Hematopoietic multipotent progenitor cell treated with erythropoietin and hydrocortisone succinate and interleukin-3 and kit ligand, for 15 days (in vitro differentiated cells): ENCODE measurements around the gene TPSG1.
"Not testable (repeated sequence)": the region's sequence is repeated elsewhere in the genome, so short reads cannot be mapped to it uniquely, and the experiment has no call there.

Source experiments
- DNase-seq: peaks from one replicate; pipeline ENCODE4 v3.0.0-alpha.2; 2015; ENCODE audit warnings: low spot score

The TPSG1 gene

DNA sequence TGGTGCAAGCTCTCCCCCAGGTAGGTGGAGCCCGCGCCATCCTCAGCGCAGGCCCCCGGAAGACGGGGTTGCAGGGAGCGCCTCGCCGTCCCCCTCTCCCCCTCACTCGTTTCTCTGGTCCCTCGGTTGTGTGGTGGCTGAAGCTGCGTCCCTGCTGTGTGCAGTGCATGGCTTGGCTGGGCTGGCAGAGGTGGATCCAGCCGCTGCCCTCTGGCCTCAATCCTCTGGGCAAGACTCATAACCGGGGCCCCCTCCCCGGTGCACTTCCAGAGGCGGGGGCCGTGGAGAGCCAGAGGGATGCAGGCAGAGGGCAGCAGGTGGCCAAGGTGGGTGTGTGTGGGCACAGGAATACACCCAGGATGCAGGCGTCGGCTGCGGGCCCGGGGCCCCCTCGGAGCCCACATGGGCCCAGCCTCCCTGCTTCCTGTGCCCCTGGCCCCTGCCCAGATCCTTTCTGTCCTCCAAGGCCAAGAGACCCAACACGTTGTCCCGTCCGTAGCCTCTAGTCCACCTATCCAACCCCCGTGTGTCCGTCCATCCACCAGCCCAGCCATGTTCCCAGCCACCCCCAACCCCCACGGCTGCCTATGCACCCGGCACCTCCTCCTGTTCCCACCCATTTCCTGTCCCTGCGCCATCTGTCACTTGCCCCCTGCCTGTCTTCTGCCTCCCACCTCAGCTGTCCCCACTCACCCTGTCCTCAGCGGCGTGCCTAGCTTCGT is 9.3 kb downstream of the TPSG1 start:
- DNase-seq = no peak

DNA sequence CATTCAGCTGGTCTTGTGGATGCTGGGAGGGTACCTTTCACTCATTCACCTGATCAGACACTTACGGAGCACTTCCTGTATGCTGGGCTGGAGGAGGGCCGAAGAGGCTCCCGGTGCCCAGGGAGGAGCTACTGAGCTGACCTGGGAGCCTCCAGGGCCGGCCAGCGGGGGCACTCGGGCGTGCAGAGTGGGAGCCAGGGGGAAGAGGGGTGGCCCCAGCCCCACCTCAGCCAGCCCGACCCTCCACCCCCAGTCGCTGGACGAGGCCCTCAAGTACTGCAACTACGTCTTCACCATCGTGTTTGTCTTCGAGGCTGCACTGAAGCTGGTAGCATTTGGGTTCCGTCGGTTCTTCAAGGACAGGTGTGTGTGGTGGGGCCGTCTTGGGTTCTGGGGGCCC is 10.3 kb downstream of the TPSG1 start:
- DNase-seq = no peak

DNA sequence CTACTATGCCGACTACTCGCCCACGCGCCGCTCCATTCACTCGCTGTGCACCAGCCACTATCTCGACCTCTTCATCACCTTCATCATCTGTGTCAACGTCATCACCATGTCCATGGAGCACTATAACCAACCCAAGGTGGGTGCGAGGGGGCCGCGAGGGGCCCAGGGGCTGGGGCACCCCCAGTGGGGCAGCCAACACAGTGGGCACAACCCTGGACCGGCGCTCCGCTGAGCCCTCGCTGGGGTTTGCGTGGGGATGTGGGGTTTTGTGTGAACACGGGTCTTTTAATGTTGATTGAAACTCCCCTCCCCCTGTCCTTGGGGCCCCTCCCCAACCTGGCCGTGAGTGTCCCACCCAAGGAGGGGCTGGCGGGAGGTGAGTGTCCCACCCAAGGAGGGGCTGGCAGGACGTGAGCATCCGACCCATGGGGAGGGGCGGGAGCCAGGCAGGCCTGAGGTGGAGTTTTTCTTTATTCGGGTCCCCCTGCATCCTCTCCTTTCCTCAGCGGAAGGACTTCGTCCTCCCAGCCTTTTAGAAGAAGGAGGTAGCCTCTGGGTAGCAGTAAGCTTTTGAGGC is 11.2 kb downstream of the TPSG1 start:
- no peak for DNase-seq

DNA sequence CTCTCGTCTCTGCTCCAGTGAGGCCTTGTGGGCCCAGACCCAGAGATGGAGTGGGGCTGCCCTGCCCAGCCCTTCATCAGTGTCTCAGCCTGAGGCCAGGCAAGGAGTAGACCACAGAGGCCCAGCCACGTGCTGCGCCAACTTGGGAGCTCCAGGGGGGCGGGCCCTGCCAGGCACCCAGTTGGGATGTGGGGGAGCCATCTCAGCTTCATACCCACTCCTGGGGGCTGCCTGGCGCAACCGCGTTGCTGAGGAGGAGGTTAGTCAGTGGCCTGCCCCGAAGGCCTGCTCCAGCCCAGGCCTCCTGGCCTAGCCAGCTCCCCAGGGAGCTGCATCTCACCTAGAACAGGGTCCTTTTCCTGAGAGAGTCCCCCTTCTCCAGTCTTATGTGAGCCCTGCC is 11.8 kb downstream of the TPSG1 start:
- DNase-seq = no peak

DNA sequence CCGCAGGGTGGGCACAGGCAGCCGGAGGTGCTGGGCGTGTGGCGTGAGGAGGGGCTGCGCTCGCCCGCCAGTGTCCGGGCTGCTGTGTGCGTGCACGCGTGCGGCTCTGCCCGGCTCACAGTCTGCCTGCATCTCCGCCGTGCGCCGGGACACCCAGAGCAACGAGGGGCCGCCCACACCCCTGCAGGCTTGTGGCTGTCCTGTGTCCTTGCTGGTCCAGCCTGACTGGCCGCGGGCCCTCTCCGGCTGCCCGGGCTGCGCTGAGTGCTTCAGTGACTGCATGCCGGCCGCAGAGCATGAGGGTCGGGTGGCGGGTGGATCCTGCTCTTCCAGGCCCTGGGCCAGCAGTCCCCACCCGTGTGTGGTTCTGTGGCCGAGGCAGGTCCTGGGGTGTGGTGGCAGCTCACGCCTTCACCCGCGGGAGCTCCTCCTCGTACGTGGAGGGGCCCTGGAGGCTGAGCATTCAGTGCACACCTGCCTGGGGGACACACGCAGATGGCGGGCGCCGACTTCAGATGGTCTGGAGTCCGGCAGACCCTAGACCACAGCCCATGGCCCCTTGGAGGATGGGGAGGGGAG is 12.4 kb downstream of the TPSG1 start:
- DNase-seq = no peak

DNA sequence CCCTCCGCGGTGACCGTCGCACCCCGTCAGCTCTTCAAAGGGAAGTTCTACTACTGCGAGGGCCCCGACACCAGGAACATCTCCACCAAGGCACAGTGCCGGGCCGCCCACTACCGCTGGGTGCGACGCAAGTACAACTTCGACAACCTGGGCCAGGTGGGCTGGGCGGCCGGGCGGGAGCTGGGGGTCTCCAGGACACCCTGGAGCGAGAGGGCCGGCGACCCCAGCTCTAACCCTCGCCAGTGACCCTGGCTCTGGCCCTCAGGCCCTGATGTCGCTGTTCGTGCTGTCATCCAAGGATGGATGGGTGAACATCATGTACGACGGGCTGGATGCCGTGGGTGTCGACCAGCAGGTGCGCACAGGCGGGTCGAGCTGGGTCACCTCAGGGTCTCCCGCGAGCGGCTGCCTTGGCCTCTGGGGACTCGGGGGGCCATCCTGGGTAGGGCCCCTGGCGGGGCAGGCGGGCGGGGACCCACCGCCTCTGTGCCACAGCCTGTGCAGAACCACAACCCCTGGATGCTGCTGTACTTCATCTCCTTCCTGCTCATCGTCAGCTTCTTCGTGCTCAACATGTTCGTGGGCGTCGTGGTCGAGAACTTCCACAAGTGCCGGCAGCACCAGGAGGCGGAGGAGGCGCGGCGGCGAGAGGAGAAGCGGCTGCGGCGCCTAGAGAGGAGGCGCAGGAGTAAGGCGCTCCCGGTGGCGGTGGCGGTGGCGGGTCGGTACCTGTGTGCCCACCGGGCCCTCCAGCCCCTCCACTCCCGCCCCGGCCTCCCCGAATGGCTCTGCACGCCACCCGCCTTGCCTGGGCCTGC is 13.4 kb downstream of the TPSG1 start:
- no peak for DNase-seq

DNA sequence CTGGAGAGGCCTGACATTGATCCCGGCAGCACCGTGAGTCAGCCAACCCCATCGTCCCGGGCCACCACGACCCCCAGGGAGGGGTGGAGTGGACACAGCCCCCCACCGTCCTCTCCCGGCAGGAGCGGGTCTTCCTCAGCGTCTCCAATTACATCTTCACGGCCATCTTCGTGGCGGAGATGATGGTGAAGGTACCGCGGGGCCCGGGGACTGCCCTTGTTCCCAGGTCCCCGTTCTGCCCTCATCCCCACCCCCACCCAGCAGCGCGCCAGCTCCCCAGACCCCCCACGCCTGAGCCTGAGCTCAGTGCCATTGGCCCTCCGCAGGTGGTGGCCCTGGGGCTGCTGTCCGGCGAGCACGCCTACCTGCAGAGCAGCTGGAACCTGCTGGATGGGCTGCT is 14.6 kb downstream of the TPSG1 start:
- DNase-seq = no peak

DNA sequence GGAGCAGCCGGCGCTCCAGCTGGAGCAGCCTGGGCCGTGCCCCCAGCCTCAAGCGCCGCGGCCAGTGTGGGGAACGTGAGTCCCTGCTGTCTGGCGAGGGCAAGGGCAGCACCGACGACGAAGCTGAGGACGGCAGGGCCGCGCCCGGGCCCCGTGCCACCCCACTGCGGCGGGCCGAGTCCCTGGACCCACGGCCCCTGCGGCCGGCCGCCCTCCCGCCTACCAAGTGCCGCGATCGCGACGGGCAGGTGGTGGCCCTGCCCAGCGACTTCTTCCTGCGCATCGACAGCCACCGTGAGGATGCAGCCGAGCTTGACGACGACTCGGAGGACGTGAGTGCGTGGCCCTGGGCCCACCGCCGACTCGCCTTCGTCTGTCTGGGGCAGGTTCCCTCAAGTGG is 16.0 kb downstream of the TPSG1 start:
- DNase-seq = no peak

DNA sequence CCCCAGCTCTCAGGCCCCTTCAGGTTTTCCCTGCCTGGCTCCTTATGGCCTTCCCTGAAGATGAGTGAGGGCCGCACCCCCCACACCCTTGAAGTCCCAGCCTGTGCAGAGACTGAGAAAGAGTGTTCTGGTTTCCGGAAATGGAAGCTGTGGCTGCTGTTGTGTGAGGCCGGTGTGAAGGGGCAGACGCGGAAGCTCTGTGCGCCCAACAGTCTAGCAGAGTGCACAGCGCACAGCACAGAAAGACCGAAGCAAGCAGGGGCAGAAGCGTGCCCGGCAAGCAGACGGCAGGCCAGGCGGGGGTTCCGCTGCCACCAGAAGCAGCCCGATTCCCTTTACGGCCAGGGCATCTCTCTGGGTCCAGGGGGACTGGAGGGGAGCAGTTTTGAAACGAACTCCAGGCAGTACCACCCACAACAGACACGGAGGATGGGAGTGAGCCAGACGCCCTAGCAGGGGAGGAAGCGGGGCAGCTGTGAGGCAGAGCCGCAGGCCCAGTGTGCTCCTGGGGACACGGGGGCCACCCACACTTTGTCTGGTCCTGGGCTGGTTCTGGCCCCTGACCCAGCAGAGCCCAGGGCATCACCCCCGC is 16.7 kb downstream of the TPSG1 start:
- no peak for DNase-seq

DNA sequence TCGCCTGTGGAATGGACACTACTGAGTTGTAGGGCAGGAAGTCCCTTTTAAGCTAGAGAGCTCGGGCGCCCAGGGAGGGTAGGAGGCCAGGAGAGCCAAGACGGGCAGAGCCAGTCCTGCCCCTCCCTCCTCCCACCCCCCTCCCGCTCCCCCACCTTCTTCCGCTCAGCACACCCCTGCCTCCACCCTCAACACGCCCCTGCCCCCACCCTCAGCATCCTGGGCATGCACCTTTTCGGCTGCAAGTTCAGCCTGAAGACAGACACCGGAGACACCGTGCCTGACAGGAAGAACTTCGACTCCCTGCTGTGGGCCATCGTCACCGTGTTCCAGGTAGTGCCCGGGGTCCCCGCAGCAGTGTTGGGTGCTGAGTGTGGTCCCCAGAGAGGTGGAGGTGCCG is 18.3 kb downstream of the TPSG1 start:
- DNase-seq = no peak

DNA sequence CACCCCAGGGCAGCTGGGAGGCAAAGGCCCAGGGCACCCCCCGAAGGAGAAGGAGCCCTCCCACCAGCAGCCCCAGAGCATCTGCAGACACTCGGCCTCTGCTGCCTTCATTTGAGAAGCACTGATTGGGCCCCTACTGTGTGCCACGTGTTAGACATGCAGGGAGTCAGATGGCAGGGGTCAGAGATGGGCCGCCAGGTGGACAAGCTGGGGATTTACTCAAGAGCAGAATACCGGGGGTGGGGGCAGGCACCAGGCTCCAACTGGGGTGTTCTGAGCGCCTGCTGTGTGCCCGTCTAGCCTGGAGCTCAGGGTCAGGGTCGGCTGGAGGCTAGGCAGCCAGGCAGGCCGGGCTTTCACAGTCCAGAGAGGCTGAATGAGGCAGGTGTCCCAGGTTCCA is 18.7 kb downstream of the TPSG1 start:
- DNase-seq = no peak

DNA sequence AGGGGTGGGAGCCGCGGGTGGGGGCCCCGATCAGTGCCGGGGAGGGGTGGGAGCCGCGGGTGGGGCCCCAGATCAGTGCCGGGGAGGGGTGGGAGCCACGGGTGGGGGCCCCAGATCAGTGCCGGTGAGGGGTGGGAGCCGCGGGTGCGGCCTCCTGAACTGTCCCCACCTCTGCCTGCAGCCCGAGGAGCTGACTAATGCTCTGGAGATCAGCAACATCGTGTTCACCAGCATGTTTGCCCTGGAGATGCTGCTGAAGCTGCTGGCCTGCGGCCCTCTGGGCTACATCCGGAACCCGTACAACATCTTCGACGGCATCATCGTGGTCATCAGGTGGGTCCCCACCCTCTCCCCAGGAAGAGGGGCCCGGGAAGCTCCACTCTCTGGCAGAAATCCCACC is 20.1 kb downstream of the TPSG1 start:
- DNase-seq = no peak

DNA sequence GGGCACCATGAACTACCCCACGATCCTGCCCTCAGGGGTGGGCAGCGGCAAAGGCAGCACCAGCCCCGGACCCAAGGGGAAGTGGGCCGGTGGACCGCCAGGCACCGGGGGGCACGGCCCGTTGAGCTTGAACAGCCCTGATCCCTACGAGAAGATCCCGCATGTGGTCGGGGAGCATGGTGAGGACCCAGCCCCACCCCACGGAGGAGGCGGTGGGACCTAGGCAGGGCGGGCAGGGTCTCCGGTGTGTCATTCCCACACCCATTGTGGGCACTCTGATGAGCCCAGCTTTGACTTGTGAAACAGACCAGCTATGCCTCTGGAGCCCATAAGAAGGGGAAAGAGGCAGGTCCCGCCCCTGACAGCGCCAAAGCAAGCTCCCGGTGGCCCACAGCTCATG is 22.8 kb downstream of the TPSG1 start:
- no peak for DNase-seq

DNA sequence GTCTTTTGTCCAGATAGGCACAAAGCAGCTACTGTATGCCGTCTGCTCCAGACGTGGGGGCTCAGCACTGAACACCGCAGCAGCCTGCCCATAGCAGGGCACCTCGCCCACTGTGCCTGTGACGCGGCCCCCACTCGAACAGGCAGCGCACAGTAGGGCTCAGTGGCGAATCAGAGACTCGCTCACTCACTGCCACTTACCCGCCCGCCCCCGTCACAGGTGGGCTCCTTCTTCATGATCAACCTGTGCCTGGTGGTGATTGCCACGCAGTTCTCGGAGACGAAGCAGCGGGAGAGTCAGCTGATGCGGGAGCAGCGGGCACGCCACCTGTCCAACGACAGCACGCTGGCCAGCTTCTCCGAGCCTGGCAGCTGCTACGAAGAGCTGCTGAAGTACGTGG is 23.6 kb downstream of the TPSG1 start:
- no peak for DNase-seq

DNA sequence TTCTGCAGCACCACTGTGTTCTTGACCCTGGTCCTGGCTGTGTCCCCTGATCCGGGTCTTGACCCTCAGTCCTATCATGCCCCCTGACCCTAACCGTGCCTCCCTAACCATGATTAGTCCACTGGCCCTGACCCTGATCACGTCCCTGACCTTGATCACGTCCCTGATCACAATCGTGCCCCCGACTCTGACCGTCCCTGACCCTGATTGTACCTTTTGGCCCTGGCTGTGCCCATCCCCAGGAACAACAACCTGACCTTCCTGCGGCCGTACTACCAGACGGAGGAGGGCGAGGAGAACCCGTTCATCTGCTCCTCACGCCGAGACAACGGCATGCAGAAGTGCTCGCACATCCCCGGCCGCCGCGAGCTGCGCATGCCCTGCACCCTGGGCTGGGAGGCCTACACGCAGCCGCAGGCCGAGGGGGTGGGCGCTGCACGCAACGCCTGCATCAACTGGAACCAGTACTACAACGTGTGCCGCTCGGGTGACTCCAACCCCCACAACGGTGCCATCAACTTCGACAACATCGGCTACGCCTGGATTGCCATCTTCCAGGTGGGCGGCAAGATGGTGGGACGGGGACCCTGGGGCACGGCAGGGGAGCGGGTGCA is 24.9 kb downstream of the TPSG1 start:
- DNase-seq = no peak

DNA sequence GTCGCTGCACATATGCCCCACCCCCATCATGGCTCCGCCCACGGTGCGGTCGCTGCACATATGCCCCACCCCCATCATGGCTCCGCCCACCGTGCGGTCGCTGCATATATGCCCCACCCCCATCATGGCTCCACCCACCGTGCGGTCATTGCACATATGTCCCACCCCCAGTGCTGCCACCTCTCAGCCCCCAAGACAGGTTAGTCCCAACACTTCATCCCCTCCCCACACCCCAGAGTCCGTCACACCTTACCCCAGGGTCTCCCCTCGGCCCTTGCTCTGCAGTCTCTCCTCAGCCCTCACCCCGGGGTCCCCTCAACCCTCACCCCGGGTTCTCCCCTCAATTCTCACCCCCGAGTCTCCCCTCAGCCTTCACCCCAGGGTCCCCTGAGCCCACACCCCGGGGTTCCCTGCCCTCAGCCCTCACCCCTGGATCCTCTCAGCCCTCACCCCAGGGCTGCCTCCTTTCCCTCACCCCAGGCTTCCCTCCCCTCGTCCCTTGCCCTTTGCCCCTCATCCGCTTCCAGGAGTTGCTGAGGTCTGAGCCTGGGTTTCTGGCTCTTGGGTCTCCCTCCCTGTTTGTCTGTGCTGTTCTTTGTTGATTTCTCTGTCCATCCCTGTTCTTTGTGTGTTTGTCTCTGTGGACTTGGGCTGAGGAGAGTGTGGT is 25.6 kb downstream of the TPSG1 start:
- no peak for DNase-seq

DNA sequence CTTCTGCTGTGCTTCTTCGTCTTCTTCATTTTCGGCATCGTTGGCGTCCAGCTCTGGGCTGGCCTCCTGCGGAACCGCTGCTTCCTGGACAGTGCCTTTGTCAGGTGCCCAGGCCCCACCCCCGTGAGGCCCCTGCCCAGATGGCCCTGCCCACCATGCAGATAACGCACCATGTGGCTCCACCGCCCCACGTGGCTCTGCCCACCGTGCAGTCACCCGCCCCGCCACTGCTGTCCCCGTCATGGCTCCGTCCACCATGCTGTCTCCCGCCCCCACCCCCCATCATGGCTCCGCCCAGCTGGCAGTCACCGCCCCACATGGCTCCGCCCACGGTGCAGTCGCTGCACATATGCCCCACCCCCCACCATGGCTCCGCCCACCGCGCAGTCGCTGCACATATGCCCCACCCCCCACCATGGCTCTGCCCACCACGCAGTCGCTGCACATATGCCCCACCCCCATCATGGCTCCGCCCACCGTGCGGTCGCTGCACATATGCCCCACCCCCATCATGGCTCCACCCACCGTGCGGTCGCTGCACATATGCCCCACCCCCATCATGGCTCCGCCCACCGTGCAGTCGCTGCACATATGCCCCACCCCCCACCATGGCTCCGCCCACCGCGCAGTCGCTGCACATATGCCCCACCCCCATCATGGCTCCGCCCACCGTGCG is 26.3 kb downstream of the TPSG1 start:
- not testable (repeated sequence) for DNase-seq

DNA sequence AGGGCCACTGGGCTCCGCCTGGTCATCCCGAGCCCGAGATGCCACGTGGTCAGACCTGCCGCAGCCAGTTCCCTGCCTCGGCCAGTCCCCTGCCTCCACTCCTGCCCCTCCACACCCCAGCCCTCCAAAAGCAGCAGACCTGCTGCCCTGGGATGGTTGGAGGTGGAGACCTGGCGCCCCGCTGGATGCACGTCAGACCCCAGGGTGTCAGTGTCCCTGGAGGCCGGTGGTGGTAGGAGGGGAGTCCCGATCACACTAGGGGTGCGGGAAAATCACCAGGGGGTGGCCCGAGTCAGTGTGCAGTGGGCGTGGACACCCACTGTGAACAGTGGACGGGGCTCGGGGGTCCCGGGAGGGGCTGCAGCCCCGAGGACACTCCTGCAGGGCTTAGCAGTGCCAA is 26.9 kb downstream of the TPSG1 start:
- DNase-seq = no peak

DNA sequence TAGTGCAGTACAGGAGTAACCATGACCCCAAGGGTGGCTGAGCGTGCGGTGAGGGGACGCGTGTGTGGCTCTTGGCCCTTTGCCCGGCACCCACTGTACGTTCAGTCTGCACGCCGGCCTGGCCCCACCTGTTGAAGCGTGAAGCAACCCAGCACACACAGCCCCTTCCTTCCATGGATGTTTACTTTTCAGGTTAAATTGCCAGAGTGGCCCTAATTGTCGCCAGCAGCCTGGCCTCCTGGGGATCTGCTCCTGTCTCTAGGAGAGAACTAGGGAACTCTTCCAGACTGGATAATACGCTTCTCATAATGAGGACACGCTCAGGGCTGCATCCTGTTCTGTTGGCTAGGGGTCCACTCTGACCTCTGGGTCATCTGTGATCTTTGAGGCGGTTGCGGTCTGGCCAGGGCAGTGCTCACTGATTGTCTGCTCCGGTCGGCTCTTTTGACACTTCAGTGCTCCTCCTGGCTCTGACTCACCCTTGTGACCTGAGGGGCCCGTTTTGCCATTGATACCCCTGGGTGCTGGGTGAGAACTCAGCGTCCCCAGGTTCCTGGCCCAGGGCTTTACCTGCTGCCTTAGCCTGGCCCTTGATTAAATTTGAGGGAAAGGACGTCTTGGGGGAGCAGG is 27.7 kb downstream of the TPSG1 start:
- DNase-seq = no peak

DNA sequence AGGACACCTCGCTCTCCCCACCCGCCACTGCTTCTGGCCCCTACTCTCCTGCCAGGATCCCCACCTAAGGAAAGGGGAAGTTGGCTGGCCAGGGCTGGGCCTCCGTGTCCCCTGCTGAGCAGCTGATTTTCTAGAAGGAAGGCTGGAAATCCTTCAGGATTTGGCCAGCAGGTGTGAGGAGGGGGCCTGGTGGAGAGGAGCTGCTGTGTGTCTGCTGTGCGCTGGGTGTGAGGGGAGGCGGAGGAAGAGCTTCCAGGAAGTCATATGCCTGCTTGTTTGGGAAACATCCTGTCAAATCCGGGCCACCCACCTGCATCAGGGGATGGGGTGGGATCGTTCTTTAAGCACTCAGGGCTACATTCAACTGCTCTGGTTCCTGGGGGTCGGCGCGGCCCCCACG is 28.6 kb downstream of the TPSG1 start:
- no peak for DNase-seq

DNA sequence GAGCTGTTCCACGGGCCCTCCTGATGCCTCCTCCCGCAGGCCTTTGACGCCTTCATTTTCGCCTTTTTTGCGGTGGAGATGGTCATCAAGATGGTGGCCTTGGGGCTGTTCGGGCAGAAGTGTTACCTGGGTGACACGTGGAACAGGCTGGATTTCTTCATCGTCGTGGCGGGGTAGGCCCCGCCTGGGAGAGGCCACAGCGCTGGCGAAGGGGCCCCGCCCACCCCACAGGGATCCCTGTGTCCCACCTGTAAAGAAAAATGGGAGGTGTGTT is 29.7 kb downstream of the TPSG1 start:
- no peak for DNase-seq
